GM19395 (cell line): ENCODE data around the gene MYO9B.
A peak's percentile ranks its signal among the peaks of the same experiment; 100 is the strongest.

Experiments used
- ATAC-seq: cut with Tn5 transposase; IDR thresholded peaks from one replicate; pipeline ENCODE4 v1.9.1; 2021; ENCODE audit warnings: mild to moderate bottlenecking, moderate library complexity; ENCODE audit not compliant: unreplicated experiment

The MYO9B gene

DNA sequence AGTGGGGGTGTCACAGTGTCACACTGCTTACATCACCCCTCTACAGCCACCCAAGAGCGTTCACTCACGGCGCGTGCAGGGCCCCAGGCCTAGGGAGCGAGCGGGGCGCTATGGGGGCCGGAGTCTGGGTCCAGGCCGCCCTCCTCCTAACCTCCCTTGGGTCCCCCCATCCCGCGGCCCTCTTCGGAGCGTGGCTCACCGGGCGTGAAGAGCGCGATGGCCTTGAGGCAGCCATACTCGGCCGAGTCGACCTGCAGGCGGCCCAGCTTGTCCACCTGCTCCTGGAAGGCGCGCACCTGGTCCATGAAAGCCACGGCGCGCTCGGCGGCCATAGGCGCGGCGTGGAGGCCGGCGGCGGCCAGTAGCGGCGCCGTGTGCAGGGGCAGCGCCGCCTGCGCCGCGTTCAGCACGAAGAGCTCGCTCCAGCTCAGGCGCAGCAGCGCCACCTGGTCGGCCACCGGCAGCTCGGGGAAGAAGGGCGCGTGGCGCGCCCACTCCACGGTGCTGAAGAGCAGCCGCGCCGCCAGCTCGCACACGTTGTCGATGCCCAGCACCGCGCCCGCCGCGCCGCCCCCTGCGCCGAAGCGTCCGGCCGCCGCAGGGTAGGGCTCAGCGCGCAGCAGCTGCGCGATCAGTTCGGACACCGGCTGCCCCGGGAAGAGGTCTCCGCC lies 159.9 kb downstream of the MYO9B start:
- ATAC-seq: peak; percentile 58

DNA sequence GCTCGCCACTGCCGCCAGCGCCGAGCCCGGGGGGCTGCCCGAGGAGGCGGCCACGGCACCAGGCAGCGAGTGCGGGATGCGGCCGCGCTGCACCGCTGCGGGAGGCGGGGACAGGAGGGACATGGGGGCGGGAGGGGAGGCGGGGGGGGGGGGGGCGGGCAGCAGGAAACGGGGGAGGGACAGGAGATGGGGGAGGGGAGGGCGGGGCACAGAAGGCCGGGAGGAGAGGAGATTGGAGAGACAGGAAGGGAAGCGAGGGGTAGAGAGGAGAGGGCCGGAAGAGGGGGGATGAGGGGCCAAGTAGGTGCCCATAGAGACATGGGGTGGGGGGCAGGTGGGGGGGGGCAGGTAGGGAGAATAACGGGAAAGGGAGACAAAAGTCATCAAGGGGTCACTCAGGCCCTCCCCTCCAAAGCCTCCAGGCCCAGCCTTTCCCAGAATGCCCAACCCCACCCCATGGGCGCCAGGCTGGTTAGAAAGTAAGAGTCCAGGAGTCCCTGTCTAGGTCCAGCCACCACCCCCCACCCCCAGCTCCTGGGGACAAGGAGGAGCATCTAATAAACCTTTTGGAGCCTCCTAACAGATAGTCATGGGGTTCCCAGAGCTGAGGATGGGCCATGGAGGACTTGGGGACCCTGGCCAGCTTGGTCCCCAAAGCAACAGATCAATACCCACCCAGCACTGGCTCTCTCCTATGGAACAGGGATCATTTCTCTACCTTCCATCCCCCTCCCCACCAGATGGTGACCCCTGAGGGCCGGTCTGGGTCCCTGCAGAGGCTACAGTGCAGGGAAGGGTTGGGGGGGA lies 160.6 kb downstream of the MYO9B start:
- no peak for ATAC-seq

DNA sequence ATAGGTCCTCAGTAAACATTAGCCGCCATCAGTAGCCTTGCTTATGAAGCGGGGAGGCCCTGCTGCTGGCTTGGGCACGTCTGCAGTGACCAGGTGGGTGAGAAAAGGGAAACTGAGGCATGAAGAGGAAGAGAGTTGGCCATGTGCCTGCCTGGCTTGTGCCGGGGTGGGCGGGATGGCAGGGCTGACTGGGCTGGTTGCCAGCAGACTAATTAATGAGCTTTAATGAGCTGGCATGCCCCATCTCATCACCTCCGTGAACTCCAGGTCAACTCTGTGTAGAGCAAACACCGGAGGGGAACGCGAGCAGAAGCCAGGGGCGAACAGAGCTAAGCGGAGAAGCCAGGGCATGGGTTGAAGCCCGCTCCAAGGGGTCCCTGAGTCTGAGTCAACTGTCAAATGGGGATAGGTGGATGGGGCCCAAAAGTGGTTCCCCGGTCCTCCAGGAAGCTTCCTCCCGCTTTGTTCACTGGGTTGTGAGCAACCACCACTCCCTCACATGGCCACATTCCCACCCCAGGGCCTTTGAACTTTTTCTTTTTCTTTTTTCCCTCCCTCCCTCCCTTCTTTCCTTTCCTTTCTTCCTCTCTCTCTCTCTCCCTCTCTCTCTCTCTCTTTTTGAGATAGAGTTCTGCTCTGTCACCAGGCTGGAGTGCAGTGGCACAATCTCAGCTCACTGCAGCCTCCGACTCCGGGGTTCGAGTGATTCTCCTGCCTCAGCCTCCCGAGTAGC lies 161.4 kb downstream of the MYO9B start:
- ATAC-seq: no peak

DNA sequence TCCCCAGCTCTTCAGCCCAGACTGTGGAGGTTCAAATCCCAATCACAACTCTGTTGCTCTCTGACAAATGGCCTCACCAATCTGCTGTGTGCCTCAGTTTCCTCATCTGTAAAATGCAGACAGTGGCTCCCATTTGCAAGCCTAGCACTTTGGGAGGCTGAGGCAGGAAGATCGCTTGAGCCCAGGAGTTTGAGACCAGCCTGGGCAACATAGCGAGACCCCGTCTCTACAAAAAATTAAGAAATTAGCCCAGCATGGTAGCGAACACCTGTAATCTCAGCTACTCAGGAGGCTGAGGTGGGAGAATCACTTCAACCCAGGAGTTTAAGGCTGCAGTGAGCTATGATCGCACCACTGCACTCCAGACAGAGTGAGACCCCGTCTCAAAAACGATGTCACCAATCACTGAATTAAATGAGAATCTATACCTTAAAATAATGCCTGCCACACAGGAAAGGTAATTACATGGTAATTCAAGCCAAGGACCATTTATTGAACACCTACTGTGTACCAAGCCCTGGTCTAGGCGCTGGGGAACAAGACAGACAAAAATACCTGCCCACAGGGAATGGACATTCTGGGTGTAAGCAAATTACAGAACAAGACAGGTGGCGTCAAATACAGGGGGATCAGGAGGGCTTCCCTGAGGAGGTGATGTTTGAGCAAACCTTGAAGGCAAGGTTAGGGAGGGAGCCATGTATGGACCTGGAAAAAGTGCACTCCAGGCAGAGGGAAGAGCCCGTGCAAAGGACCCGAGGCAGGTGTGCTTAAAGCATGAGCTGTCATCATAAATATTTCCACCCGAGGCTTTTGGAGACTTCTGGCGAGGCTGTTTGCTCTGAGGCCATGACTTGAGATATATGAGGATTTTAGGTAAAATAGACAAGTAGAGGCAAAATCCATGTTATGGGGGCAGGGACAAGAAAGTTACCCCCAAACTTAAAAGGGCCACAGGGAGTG lies 162.4 kb downstream of the MYO9B start:
- no peak for ATAC-seq

GRCh38 chr19:17240062-17240752 lies 164.6 kb downstream of the MYO9B start:
- ATAC-seq: no peak

GRCh38 chr19:17240826-17241399 lies 165.3 kb downstream of the MYO9B start:
- ATAC-seq: no peak

- no peak for ATAC-seq
Measured at GRCh38 chr19:17242431-17243208, 167.0 kb downstream of the MYO9B start.

- ATAC-seq: no peak
Measured at GRCh38 chr19:17243211-17243829, 167.7 kb downstream of the MYO9B start.

- ATAC-seq: no peak
Measured at GRCh38 chr19:17243830-17244617, 168.4 kb downstream of the MYO9B start.

GRCh38 chr19:17244618-17245534 lies 169.3 kb downstream of the MYO9B start:
- no peak for ATAC-seq

DNA sequence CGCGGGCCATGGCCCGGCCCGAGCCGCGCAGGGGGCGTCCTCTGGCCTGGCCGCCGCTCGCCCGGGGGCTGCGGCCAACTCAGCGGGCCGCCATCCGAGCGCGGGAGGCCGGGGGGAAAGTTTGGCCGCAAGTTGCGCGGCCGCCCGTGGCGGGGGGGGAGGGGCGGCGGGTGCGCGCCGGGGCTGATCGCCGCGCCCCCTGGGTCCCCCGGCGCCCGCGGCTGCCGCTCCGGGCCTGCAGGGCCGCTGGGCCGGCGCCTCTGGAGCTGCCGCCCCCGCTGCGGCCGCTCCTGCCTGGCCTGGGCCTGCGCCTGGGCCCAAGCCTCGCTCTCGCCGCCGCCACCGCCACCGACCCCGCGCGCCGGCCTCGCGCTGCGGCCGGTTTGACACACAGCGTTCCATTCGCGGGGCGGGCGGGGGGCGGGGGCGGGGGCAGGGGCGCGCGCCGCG lies 170.0 kb downstream of the MYO9B start, which contains the start of gene NR2F6:
TSS of gene NR2F6 (minus strand) at position 385 of the 450 bp plus-strand sequence. CDS start 699 bp downstream, outside the sequence.
- ATAC-seq: no peak

DNA sequence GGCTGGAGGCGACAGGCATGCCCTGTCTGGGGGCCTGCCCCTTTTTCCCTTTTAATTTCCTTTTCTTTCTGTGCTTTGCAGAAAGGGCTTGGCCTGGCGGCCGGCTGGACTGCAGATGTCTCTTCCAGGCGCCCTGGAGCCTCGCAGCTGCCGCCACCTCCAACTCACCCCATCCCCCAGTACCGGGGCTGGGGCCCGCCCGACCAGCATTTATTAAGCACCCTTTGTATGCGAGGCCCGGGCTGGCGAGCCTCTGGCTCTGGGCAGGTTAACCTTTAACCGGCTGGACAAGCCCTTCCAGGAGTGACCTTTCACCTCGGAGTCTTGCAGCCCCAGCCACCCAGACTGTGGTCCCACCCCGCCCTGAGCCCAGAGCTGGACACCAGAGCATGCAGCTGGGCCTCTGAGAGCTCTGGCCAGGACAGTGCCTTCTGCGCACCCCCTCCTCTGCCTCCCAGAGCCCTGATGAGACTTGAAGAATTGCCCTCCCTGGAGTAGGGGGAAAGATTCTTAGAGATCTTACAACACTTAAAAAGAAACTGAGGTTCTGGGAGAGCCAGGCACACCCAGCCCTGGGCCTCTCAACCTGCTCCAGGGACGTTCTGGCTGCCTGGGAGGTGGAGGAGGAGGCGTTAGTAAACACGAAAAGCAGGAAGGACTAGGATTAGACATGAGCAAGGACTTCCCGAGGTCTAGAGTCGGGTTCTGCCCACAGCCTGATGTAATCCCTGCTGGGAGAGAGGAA lies 171.3 kb downstream of the MYO9B start:
- ATAC-seq: no peak

DNA sequence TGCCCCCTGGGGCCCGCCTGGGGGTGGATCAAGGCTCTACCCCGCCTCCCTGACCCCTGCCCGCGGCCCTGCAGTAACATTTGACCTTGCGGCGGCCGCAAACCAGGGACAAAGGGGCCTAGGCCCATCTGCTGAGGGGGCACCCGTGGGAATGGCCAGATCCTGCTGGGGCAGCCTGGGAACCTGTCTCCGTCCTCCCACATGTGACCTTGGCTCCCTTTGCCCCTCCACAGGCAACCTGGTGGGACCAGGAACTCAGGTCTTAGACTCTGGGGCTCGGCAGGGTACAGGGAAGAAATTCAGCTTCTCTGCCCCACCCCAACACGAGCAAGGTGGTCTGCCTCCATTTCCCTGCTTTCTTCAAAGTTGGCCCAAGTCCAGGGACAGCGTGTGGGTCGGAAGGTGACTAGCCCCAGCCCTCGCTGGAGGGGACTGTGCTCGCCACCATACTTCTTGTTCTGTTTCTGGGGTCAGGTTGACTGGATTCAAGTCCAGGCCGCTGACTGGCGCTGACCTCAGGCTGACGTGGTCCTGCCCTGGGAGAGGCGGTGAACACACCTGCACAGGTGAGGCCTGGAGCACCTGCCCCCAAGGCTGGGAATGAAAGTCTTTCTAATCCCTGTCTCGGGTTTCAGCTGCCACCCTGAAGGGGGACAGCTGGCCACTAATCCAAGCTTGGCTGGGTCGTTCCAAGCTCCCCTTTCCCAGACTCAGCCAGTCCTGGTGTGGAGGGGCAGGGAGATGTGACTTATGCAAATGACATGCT lies 172.6 kb downstream of the MYO9B start:
- no peak for ATAC-seq

DNA sequence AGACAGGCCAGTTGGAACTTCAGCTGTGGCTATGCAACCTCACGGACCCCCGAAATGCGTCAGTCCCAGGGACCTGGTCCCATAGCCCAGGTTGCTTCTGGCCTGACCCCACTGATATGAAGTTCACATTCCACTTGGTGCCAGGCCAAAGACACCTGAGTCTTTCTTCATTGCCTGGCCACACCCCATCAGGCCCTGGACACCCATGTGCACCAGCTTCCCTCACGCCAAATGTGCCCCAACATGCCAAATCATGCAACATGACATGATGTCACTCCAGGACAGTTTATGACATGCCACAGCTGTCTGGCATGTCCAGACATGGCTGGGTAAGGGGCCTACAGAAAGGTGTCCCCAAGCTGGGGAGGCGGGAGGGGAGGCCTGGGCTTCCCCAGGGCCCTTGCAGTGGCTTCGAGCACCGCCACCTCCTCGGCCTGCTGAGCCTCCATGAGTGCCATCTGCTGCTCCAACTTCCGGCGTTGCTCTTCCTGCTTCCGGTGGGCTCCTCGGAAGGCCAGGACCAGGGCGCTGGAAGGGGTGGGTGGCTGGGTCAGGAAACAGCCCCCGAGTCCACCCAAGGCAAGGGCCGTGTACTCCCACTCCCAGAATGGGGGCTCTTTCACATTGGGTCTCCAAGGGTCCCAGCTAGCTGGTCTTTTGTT lies 174.4 kb downstream of the MYO9B start:
- ATAC-seq: no peak
